ENCODE measurements around the gene FAM111A. TPM values are rescaled to one million over a fixed set of nuclear protein-coding genes. Genes with fewer than 3 reads are reported as not detected.

The FAM111A gene
- total RNA-seq, 1 donor from 2014 or later, result 28.4 TPM

GRCh38 chr11:59180168-59180776 is 37.6 kb downstream of the FAM111A start:
- H3K36me3 Mint-ChIP-seq, result peaks cover 42% of the 10 kb centered on the region
- no peak for DNase-seq (ENCODE audit: extremely low spot score, unreplicated experiment)
- H3K27me3 Mint-ChIP-seq, result no peaks in the 10 kb centered on the region
- no peaks in the 10 kb centered on the region for H3K9me3 Mint-ChIP-seq
- H3K4me1 Mint-ChIP-seq (ENCODE audit: unreplicated experiment), result peaks cover 42% of the 10 kb centered on the region
- TF ChIP-seq, protein P1, sequence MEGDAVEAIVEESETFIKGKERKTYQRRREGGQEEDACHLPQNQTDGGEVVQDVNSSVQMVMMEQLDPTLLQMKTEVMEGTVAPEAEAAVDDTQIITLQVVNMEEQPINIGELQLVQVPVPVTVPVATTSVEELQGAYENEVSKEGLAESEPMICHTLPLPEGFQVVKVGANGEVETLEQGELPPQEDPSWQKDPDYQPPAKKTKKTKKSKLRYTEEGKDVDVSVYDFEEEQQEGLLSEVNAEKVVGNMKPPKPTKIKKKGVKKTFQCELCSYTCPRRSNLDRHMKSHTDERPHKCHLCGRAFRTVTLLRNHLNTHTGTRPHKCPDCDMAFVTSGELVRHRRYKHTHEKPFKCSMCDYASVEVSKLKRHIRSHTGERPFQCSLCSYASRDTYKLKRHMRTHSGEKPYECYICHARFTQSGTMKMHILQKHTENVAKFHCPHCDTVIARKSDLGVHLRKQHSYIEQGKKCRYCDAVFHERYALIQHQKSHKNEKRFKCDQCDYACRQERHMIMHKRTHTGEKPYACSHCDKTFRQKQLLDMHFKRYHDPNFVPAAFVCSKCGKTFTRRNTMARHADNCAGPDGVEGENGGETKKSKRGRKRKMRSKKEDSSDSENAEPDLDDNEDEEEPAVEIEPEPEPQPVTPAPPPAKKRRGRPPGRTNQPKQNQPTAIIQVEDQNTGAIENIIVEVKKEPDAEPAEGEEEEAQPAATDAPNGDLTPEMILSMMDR (conservative IDR thresholded peaks at IDR 0.05), result no peak
- H3K27ac Mint-ChIP-seq, result peak overlapping the region; percentile 18
- H3K4me3 Mint-ChIP-seq, result no peak overlapping the region

- no peak for DNase-seq (ENCODE audit: extremely low spot score, unreplicated experiment)
- no peak overlapping the region for H3K4me3 Mint-ChIP-seq
- H3K4me1 Mint-ChIP-seq (ENCODE audit: unreplicated experiment), result peaks cover 41% of the 10 kb centered on the region
- H3K27ac Mint-ChIP-seq, result peak overlapping the region; percentile 18
- TF ChIP-seq, protein P1 (conservative IDR thresholded peaks at IDR 0.05), result no peak
- H3K36me3 Mint-ChIP-seq, result peaks cover 43% of the 10 kb centered on the region
- no peaks in the 10 kb centered on the region for H3K27me3 Mint-ChIP-seq
- no peaks in the 10 kb centered on the region for H3K9me3 Mint-ChIP-seq
Measured at GRCh38 chr11:59180907-59181306, 38.3 kb downstream of the FAM111A start.

GRCh38 chr11:59181746-59182456 is 39.2 kb downstream of the FAM111A start:
- Mint-ChIP-seq H3K9me3 (no peaks in the 10 kb centered on the region), H3K36me3 (peaks cover 46% of the 10 kb centered on the region), H3K4me1 (ENCODE audit: unreplicated experiment) (peaks cover 50% of the 10 kb centered on the region), H3K27ac (no peak overlapping the region), H3K27me3 (no peaks in the 10 kb centered on the region), H3K4me3 (no peak overlapping the region)
- TF ChIP-seq, protein P1 (conservative IDR thresholded peaks at IDR 0.05), result no peak
- DNase-seq (ENCODE audit: extremely low spot score, unreplicated experiment), result no peak

GRCh38 chr11:59182457-59183151 is 39.9 kb downstream of the FAM111A start:
- TF ChIP-seq, protein P1 (conservative IDR thresholded peaks at IDR 0.05), result peak; percentile 51
- Mint-ChIP-seq H3K27me3 (no peaks in the 10 kb centered on the region), H3K36me3 (peaks cover 39% of the 10 kb centered on the region), H3K4me3 (no peak overlapping the region), H3K27ac (no peak overlapping the region), H3K9me3 (no peaks in the 10 kb centered on the region), H3K4me1 (ENCODE audit: unreplicated experiment) (peaks cover 51% of the 10 kb centered on the region)
- no peak for DNase-seq (ENCODE audit: extremely low spot score, unreplicated experiment)

DNA sequence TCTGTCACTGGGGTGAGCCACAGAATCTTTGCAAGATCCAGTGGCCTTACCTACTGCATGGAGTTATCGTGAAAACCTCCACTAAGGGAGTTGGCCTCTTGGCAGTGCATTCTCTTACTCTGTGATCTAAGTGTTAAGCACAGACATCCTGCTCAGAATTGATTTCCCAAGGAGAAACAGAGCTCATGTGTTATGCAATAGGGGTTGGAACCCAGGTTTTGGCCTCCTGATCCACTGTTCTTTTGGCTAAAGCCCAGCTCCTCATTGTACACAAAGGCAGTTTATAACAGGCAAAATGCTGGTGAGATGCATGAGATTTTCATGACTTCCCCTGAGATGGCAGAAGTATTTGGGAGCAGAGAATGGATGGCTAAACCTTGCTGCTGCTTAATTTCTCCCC is 41.1 kb downstream of the FAM111A start:
- no peak for DNase-seq (ENCODE audit: extremely low spot score, unreplicated experiment)
- no peaks in the 10 kb centered on the region for H3K9me3 Mint-ChIP-seq
- H3K27me3 Mint-ChIP-seq, result no peaks in the 10 kb centered on the region
- TF ChIP-seq, protein P1 (conservative IDR thresholded peaks at IDR 0.05), result no peak
- H3K4me3 Mint-ChIP-seq, result no peak overlapping the region
- peaks cover 40% of the 10 kb centered on the region for H3K4me1 Mint-ChIP-seq (ENCODE audit: unreplicated experiment)
- H3K27ac Mint-ChIP-seq, result no peak overlapping the region
- H3K36me3 Mint-ChIP-seq, result peaks cover 37% of the 10 kb centered on the region
